GM10248 (cell line): Measurements from ENCODE around the gene ALX4.

Source experiments
- CTCF ChIA-PET: fragments of 300-600 bp; sonication (Branson Sonifier 250); formaldehyde crosslinking; extraction: SDS; loops from one replicate; lab custom pipeline; 2021; ENCODE audit warnings: antibody characterized with exemption; lab: Yijun Ruan, JAX
- POLR2A ChIA-PET: fragments of 350-650 bp; sonication (Branson Sonifier 250); formaldehyde crosslinking; extraction: SDS; loops from one replicate; lab custom pipeline; 2020; ENCODE audit warnings: antibody characterized with exemption; lab: Yijun Ruan, JAX
- DNase-seq: peaks from one replicate; pipeline ENCODE4 v3.0.0; 2012; ENCODE audit errors: extremely low spot score
- CTCF ChIP-seq: IDR thresholded peaks from 2 replicates; pipeline ENCODE4 v1.5.1; 2012; ENCODE audit warnings: mild to moderate bottlenecking, low read depth; ENCODE audit errors: extremely low read depth, missing control alignments, control extremely low read depth

Gene ALX4

GRCh38 chr11:44261800-44262591 is 47.9 kb downstream of the ALX4 start:
- no peak for TF ChIP-seq CTCF
- ChIA-PET CTCF (interaction anchor here (0.9 to 1.4 kb wide), 4 partner anchors 8 to 27 kb away, joined by 3 read pairs; no protein-coding TSS in a partner anchor), POLR2A (no interaction called here)
- DNase-seq: no peak

GRCh38 chr11:44260081-44260480 is 49.9 kb downstream of the ALX4 start:
- CTCF ChIA-PET: no interaction called here
- POLR2A ChIA-PET: no interaction called here
- no peak for TF ChIP-seq CTCF
- DNase-seq: no peak

GRCh38 chr11:44258839-44259420 is 51.0 kb downstream of the ALX4 start:
- TF ChIP-seq CTCF: no peak
- POLR2A ChIA-PET: no interaction called here
- no peak for DNase-seq
- CTCF ChIA-PET: interaction anchor here (1.6 to 3.0 kb wide), 2 partner anchors 12 to 28 kb away, joined by 5 to 14 read pairs; no protein-coding TSS in a partner anchor

- POLR2A ChIA-PET: no interaction called here
- TF ChIP-seq CTCF: no peak
- no peak for DNase-seq
- CTCF ChIA-PET: interaction anchor here (1.3 to 3.0 kb wide), 4 partner anchors 11 to 166 kb away, joined by 3 to 14 read pairs (median 4); no protein-coding TSS in a partner anchor
These were observed 51.8 kb downstream of the ALX4 start for GRCh38 chr11:44258190-44258489.

- no peak for DNase-seq
- ChIA-PET CTCF (interaction anchor here (1.3 to 3.0 kb wide), 3 partner anchors 23 to 166 kb away, joined by 3 to 14 read pairs (median 3); no protein-coding TSS in a partner anchor), POLR2A (no interaction called here)
- TF ChIP-seq CTCF: no peak
These were observed 52.4 kb downstream of the ALX4 start for GRCh38 chr11:44257338-44258189.

GRCh38 chr11:44256673-44257291 is 53.2 kb downstream of the ALX4 start:
- ChIA-PET CTCF (interaction anchor here (1.3 to 3.0 kb wide), 3 partner anchors 22 to 165 kb away, joined by 3 to 14 read pairs (median 3); no protein-coding TSS in a partner anchor), POLR2A (no interaction called here)
- DNase-seq: no peak
- TF ChIP-seq CTCF: no peak
